RWPE2 (cell line): ENCODE measurements around the gene EZH2.

ENCODE experiments used
- ATAC-seq: fragments of 200-7000 bp; cut with Tn5 transposase; 3 replicates; pipeline ENCODE4 v1.9.1; 2021; ENCODE audit warnings: low read depth
- DNase-seq: peaks from one replicate; pipeline ENCODE4 v3.0.0-alpha.2; 2020; ENCODE audit warnings: low spot score
- H3K27ac ChIP-seq: fragments of 450-650 bp; 2 replicates; pipeline ENCODE4 v1.5.1; 2017; ENCODE audit warnings: mild to moderate bottlenecking; ENCODE audit not compliant: poor library complexity, severe bottlenecking
- H3K27me3 ChIP-seq: fragments of 250-450 bp; sonication (Bioruptor Pico); 2 replicates; pipeline ENCODE4 v1.5.1; 2021; ENCODE audit warnings: mild to moderate bottlenecking, moderate library complexity; ENCODE audit not compliant: insufficient read depth, poor library complexity, severe bottlenecking
- H3K36me3 ChIP-seq: fragments of 250-450 bp; sonication (Bioruptor Pico); 2 replicates; pipeline ENCODE4 v1.5.1; 2020; ENCODE audit warnings: low read depth, mild to moderate bottlenecking, moderate library complexity
- H3K4me1 ChIP-seq: fragments of 250-450 bp; sonication (Bioruptor Pico); 2 replicates; pipeline ENCODE4 v1.5.1; 2021; ENCODE audit warnings: mild to moderate bottlenecking, moderate library complexity; ENCODE audit not compliant: insufficient read depth, poor library complexity, severe bottlenecking
- H3K4me3 ChIP-seq: fragments of 250-450 bp; sonication (Bioruptor Pico); 2 replicates; pipeline ENCODE4 v1.5.1; 2021; ENCODE audit warnings: mild to moderate bottlenecking, moderate library complexity; ENCODE audit not compliant: severe bottlenecking
- H3K9me3 ChIP-seq: fragments of 250-450 bp; sonication (Bioruptor Pico); 2 replicates; pipeline ENCODE4 v1.5.1; 2021; ENCODE audit warnings: mild to moderate bottlenecking, moderate library complexity; ENCODE audit not compliant: severe bottlenecking
- CTCF ChIP-seq: fragments of 450-650 bp; IDR thresholded peaks from one replicate; pipeline ENCODE4 v1.5.1; 2017; ENCODE audit warnings: mild to moderate bottlenecking, moderate library complexity; ENCODE audit not compliant: poor library complexity, severe bottlenecking

EZH2 gene

DNA sequence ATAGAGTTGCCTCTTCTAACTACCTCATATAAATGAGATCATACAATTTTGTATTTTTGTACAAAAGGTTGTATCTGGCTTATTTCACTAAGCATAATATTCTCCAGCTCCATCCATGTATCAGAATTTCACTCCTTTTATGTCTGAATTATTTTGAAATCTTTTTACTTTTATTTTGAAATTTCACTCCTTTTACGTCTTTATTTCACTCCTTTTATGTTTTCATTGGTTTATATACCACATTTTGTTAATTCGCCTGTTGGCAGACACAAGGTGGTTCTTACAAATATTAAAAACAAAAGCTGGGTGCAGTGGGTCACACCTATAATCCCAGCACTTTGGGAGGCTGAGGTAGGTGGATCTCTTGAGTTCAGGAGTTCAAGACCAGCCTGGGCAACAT, 5.8 kb downstream of the EZH2 start:
- Histone ChIP-seq H3K27ac (no peak overlapping the region), H3K27me3 (no peaks in the 10 kb centered on the region), H3K36me3 (peaks cover 2% of the 10 kb centered on the region; the same call in 1 of the 2 replicates), H3K4me3 (no peak overlapping the region), H3K4me1 (peaks cover 10% of the 10 kb centered on the region), H3K9me3 (no peaks in the 10 kb centered on the region)
- TF ChIP-seq CTCF, result no peak
- ATAC-seq, result no peak
- DNase-seq, result no peak

DNA sequence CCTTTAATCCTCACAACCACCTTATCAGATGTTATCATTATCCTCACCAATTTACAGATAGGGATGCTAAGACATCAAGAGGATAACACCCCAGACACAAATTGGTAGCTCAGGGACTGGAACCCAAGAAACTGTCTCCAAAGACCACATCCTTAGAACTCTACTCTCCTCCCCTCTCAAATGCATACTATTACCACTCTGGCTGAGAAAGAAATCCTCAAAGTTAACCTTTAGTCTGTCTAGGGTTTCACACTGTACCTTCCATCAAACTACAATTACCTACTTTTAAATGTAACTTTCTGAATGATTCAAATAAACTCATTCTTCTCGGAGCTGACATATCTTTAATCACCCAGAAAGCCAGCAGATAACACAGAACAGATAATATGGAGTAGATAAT, 6.6 kb downstream of the EZH2 start:
- Histone ChIP-seq H3K27ac (no peak overlapping the region), H3K36me3 (peaks cover 2% of the 10 kb centered on the region; the same call in 1 of the 2 replicates), H3K4me3 (no peak overlapping the region), H3K27me3 (no peaks in the 10 kb centered on the region), H3K4me1 (peaks cover 9% of the 10 kb centered on the region), H3K9me3 (no peaks in the 10 kb centered on the region)
- ATAC-seq (no peak), DNase-seq (no peak)
- no peak for TF ChIP-seq CTCF

GRCh38 chr7:148872188-148872587, 11.9 kb downstream of the EZH2 start:
- no peak for DNase-seq
- H3K4me3 ChIP-seq, result no peak overlapping the region
- no peaks in the 10 kb centered on the region for H3K9me3 ChIP-seq
- TF ChIP-seq CTCF, result no peak
- no peak overlapping the region for H3K27ac ChIP-seq
- no peaks in the 10 kb centered on the region for H3K4me1 ChIP-seq
- H3K36me3 ChIP-seq, result no peaks in the 10 kb centered on the region; the same call in 1 of the 2 replicates
- no peak for ATAC-seq
- no peaks in the 10 kb centered on the region for H3K27me3 ChIP-seq

GRCh38 chr7:148871551-148871950, 12.5 kb downstream of the EZH2 start:
- Histone ChIP-seq H3K36me3 (no peaks in the 10 kb centered on the region; the same call in 1 of the 2 replicates), H3K27ac (no peak overlapping the region), H3K4me3 (no peak overlapping the region), H3K27me3 (no peaks in the 10 kb centered on the region), H3K9me3 (no peaks in the 10 kb centered on the region), H3K4me1 (no peaks in the 10 kb centered on the region)
- ATAC-seq, result no peak
- no peak for DNase-seq
- no peak for TF ChIP-seq CTCF

GRCh38 chr7:148871030-148871429, 13.1 kb downstream of the EZH2 start:
- no peak overlapping the region for H3K4me3 ChIP-seq
- no peak overlapping the region for H3K27ac ChIP-seq
- no peak for TF ChIP-seq CTCF
- no peak for ATAC-seq
- no peaks in the 10 kb centered on the region; the same call in 1 of the 2 replicates for H3K36me3 ChIP-seq
- H3K9me3 ChIP-seq, result no peaks in the 10 kb centered on the region
- no peak for DNase-seq
- no peaks in the 10 kb centered on the region for H3K27me3 ChIP-seq
- no peaks in the 10 kb centered on the region for H3K4me1 ChIP-seq
